HS-5 (cell line): ENCODE measurements around the gene SIMC1.

Source experiments
- DNase-seq: peaks from one replicate; pipeline ENCODE4 v3.0.0-alpha.2; 2012; ENCODE audit warnings: low read depth

SIMC1 gene

GRCh38 chr5:176389135-176390123, 151.2 kb downstream of the SIMC1 start:
- DNase-seq = no peak

GRCh38 chr5:176391479-176391878, 153.3 kb downstream of the SIMC1 start:
- no peak for DNase-seq

- DNase-seq = no peak
Observed at GRCh38 chr5:176391999-176392398, 153.8 kb downstream of the SIMC1 start.

- DNase-seq = no peak
Observed at GRCh38 chr5:176392526-176392925, 154.3 kb downstream of the SIMC1 start.

- DNase-seq = no peak
Observed at GRCh38 chr5:176394096-176394495, 155.9 kb downstream of the SIMC1 start.

- DNase-seq = no peak
Observed at GRCh38 chr5:176394881-176395675, 156.9 kb downstream of the SIMC1 start.
